Mucosa of descending colon (tissue), 3 donors: ENCODE results near the gene FBXO10. TPM values are rescaled to one million over a fixed set of nuclear protein-coding genes. Genes with fewer than 3 reads are reported as not detected.

ENCODE experiments used
- ATAC-seq: fragments of 200-7000 bp; cut with Tn5 transposase; one replicate; pipeline ENCODE4 v1.9.1; 2020; ENCODE audit warnings: mild to moderate bottlenecking, moderate library complexity
- DNase-seq, 3 donors: peaks; one replicate each; pipeline ENCODE4 v3.0.0-alpha.2; 2020
- H3K36me3 ChIP-seq: fragments of 200-600 bp; one replicate; pipeline ENCODE4 v1.8.0; 2021; ENCODE audit warnings: low read depth, mild to moderate bottlenecking
- H3K4me1 ChIP-seq: fragments of 200-600 bp; one replicate; pipeline ENCODE4 v1.8.0; 2021; ENCODE audit warnings: low read depth, mild to moderate bottlenecking
- H3K4me3 ChIP-seq: fragments of 200-600 bp; one replicate; pipeline ENCODE4 v1.8.0; 2021; ENCODE audit warnings: mild to moderate bottlenecking
- H3K9me3 ChIP-seq: fragments of 200-600 bp; one replicate; pipeline ENCODE4 v1.8.0; 2021; ENCODE audit warnings: mild to moderate bottlenecking
- CTCF ChIP-seq: fragments of 200-600 bp; IDR thresholded peaks from one replicate; pipeline ENCODE4 v1.8.0; 2022; ENCODE audit warnings: antibody characterized with exemption, mild to moderate bottlenecking
- intact Hi-C, 2 donors: fragments of 100-400 bp; cut with DNase I in 1 of 2; cut with micrococcal nuclease in 1 of 2; formaldehyde crosslinking; loops; one replicate each; pipeline versions ENCODE4 v1.11.0 to v1.11.1; 2022; cut with DNase I, micrococcal nuclease
- total RNA-seq, 3 donors: library from RNA; stranded (reverse); fragmentation: NEBNext Ultra II Directional in 2 of 3; extraction: Animal tissue kit (Norgen Biotek cat#: 25700) in 2 of 3; gene quantifications; one replicate each; pipeline versions ENCODE4 v1.2.1 to v1.2.4, GENCODE V29; 2021 to 2023
- donor health status: DM: no; HTN: no; CAD: no; lungs with moderate emphysema.
- donor health status: DM: no; HTN: no; CAD: no.
- donor health status: DM: no; HTN: yes; CAD: no.

FBXO10 gene
- total RNA-seq, 3 donors from 2014 or later, result 3.4 to 15.9 (median 4.6) TPM

- Histone ChIP-seq H3K4me1 (no peaks in the 10 kb centered on the region), H3K36me3 (no peaks in the 10 kb centered on the region)
Measured at GRCh38 chr9:37555786-37556185, 20.4 kb downstream of the FBXO10 start.

GRCh38 chr9:37554318-37554717, 21.9 kb downstream of the FBXO10 start:
- no peaks in the 10 kb centered on the region for H3K9me3 ChIP-seq
- H3K4me1 ChIP-seq, result no peaks in the 10 kb centered on the region
- intact Hi-C loops, result no loop called here
- H3K36me3 ChIP-seq, result no peaks in the 10 kb centered on the region
- ATAC-seq (no peak), DNase-seq (no peak)
- H3K4me3 ChIP-seq, result no peak overlapping the region
- TF ChIP-seq CTCF, result no peak

More at GRCh38 chr9:37555786-37556185, 20.4 kb downstream of the FBXO10 start:
- DNase-seq (no peak), ATAC-seq (no peak)
- TF ChIP-seq CTCF, result no peak
- Histone ChIP-seq H3K4me3 (no peak overlapping the region), H3K9me3 (no peaks in the 10 kb centered on the region)
- intact Hi-C loops, result no loop called here

GRCh38 chr9:37551888-37552287, 24.3 kb downstream of the FBXO10 start:
- H3K9me3 ChIP-seq, result no peaks in the 10 kb centered on the region
- no peaks in the 10 kb centered on the region for H3K4me1 ChIP-seq
- H3K36me3 ChIP-seq, result no peaks in the 10 kb centered on the region
- no peak for DNase-seq
- intact Hi-C loops, result no loop called here
- no peak overlapping the region for H3K4me3 ChIP-seq
- ATAC-seq, result no peak
- no peak for TF ChIP-seq CTCF

GRCh38 chr9:37551468-37551867, 24.7 kb downstream of the FBXO10 start:
- Histone ChIP-seq H3K36me3 (no peaks in the 10 kb centered on the region), H3K4me3 (no peak overlapping the region), H3K9me3 (no peaks in the 10 kb centered on the region), H3K4me1 (no peaks in the 10 kb centered on the region)
- TF ChIP-seq CTCF, result no peak
- DNase-seq (no peak), ATAC-seq (no peak)
- intact Hi-C loops, result no loop called here

- H3K4me3 ChIP-seq, result no peak overlapping the region
- no peaks in the 10 kb centered on the region for H3K4me1 ChIP-seq
- ATAC-seq, result no peak
- no peak for TF ChIP-seq CTCF
- no peaks in the 10 kb centered on the region for H3K36me3 ChIP-seq
- intact Hi-C loops, result no loop called here
- no peak for DNase-seq
- no peaks in the 10 kb centered on the region for H3K9me3 ChIP-seq
Measured at GRCh38 chr9:37550781-37551180, 25.4 kb downstream of the FBXO10 start.

- H3K36me3 ChIP-seq, result no peaks in the 10 kb centered on the region
- ATAC-seq (no peak), DNase-seq (no peak)
- no peak overlapping the region for H3K4me3 ChIP-seq
- no peak for TF ChIP-seq CTCF
- intact Hi-C loops, result no loop called here
- no peaks in the 10 kb centered on the region for H3K4me1 ChIP-seq
- H3K9me3 ChIP-seq, result no peaks in the 10 kb centered on the region
Measured at GRCh38 chr9:37549527-37549926, 26.7 kb downstream of the FBXO10 start.
